Smooth muscle cell of the brain vasculature (primary cell): ENCODE measurements around the gene SIT1.
"Not testable (repeated sequence)": the region's sequence is repeated elsewhere in the genome, so short reads cannot be mapped to it uniquely, and the experiment has no call there.

ENCODE experiments used
- DNase-seq: peaks from one replicate; pipeline ENCODE4 v3.0.0-alpha.2; 2012; ENCODE audit warnings: low read depth, low spot score

SIT1 gene

GRCh38 chr9:35660966-35661415, 10.3 kb upstream of the SIT1 start:
- no peak for DNase-seq

- no peak for DNase-seq
These were observed 8.6 kb upstream of the SIT1 start for GRCh38 chr9:35659340-35659739.

- DNase-seq: no peak
These were observed 8.2 kb upstream of the SIT1 start for GRCh38 chr9:35658968-35659220.

GRCh38 chr9:35658137-35658967, 7.6 kb upstream of the SIT1 start, which contains the start of gene CCDC107:
CCDC107 (plus strand) TSS chr9:35658292; CDS start chr9:35658380, 88 bp downstream.
- no peak for DNase-seq

- DNase-seq: peak; percentile 99
These were observed 6.9 kb upstream of the SIT1 start, which contains the start of gene RMRP for GRCh38 chr9:35657546-35658136. RMRP (minus strand) TSS chr9:35658019.

GRCh38 chr9:35656831-35657545, 6.3 kb upstream of the SIT1 start:
- DNase-seq: no peak

GRCh38 chr9:35656348-35656747, 5.6 kb upstream of the SIT1 start:
- no peak for DNase-seq

GRCh38 chr9:35653611-35654010, 2.9 kb upstream of the SIT1 start:
- no peak for DNase-seq

- no peak for DNase-seq
These were observed 2.1 kb upstream of the SIT1 start for GRCh38 chr9:35652829-35653209.

GRCh38 chr9:35651956-35652828, 1.5 kb upstream of the SIT1 start:
- DNase-seq: no peak

- no peak for DNase-seq
These were observed 1.0 kb downstream of the SIT1 start for GRCh38 chr9:35649431-35650340.

GRCh38 chr9:35646533-35647265, 4.0 kb downstream of the SIT1 start:
- DNase-seq: peak; percentile 72

GRCh38 chr9:35646153-35646532, 4.6 kb downstream of the SIT1 start:
- no peak for DNase-seq

GRCh38 chr9:35645736-35646135, 5.0 kb downstream of the SIT1 start:
- not testable (repeated sequence) for DNase-seq

GRCh38 chr9:35643046-35643445, 7.7 kb downstream of the SIT1 start:
- no peak for DNase-seq

- DNase-seq: not testable (repeated sequence)
These were observed 9.3 kb downstream of the SIT1 start for GRCh38 chr9:35641478-35641877.

- not testable (repeated sequence) for DNase-seq
These were observed 10.3 kb downstream of the SIT1 start for GRCh38 chr9:35640431-35640830.

- no peak for DNase-seq
These were observed 11.1 kb downstream of the SIT1 start for GRCh38 chr9:35639631-35640030.

GRCh38 chr9:35639225-35639624, 11.5 kb downstream of the SIT1 start:
- DNase-seq: not testable (repeated sequence)

GRCh38 chr9:35638751-35639150, 12.0 kb downstream of the SIT1 start:
- DNase-seq: not testable (repeated sequence)
